Neuron (in vitro differentiated cells): ENCODE measurements around the gene LGALS7.

Experiments used
- H2AFZ ChIP-seq: one replicate; pipeline ENCODE4 v1.6.1; 2013; ENCODE audit warnings: low read depth, mild to moderate bottlenecking, inconsistent platforms, low read length, moderate library complexity
- H3K27me3 ChIP-seq: one replicate; pipeline ENCODE4 v1.6.1; 2013; ENCODE audit warnings: low read length; ENCODE audit not compliant: insufficient read depth
- H3K36me3 ChIP-seq: one replicate; pipeline ENCODE4 v1.6.1; 2013; ENCODE audit warnings: low read length; ENCODE audit not compliant: insufficient read depth
- H3K4me1 ChIP-seq: one replicate; pipeline ENCODE4 v1.6.1; 2013; ENCODE audit warnings: low read length; ENCODE audit not compliant: insufficient read depth
- H3K4me3 ChIP-seq: 2 replicates; pipeline ENCODE4 v1.5.1; 2013; ENCODE audit warnings: mild to moderate bottlenecking, low read length, moderate library complexity
- H3K9me3 ChIP-seq: one replicate; pipeline ENCODE4 v1.6.1; 2013; ENCODE audit warnings: low read length

Gene LGALS7

DNA sequence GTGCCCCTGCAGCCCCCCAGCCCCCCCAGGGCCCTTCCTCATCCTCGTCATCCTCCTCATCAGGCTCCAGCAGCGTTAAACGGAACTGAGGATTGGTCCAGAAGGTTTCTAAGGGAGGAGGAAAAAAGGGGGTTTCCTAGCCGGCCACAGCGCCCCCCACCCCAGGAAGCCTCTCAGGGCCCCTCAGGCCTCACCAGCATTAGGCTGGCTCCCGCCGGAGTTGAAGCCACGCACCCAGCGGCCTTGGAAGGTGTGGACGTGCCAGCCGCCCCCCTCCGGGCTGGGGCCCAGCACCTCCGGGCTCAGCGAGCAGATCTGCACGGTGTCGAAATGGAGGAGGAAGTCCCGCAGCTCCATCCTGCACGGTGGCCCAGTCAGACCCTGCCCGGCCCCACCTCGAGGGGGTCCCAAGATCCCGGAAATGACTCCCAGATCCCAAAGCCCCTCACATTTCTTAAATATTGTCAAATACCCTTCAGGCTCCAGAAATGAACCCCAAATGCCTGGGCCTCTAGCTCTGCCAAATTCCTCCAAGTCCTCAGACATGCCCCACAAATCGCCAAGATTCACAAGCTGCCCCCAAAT, 35.9 kb downstream of the LGALS7 start:
- Histone ChIP-seq H3K4me3 (no peak overlapping the region), H3K36me3 (no peaks in the 10 kb centered on the region), H3K27me3 (peaks cover 32% of the 10 kb centered on the region), H3K9me3 (no peaks in the 10 kb centered on the region), H2AFZ (no peak overlapping the region), H3K4me1 (no peaks in the 10 kb centered on the region)

DNA sequence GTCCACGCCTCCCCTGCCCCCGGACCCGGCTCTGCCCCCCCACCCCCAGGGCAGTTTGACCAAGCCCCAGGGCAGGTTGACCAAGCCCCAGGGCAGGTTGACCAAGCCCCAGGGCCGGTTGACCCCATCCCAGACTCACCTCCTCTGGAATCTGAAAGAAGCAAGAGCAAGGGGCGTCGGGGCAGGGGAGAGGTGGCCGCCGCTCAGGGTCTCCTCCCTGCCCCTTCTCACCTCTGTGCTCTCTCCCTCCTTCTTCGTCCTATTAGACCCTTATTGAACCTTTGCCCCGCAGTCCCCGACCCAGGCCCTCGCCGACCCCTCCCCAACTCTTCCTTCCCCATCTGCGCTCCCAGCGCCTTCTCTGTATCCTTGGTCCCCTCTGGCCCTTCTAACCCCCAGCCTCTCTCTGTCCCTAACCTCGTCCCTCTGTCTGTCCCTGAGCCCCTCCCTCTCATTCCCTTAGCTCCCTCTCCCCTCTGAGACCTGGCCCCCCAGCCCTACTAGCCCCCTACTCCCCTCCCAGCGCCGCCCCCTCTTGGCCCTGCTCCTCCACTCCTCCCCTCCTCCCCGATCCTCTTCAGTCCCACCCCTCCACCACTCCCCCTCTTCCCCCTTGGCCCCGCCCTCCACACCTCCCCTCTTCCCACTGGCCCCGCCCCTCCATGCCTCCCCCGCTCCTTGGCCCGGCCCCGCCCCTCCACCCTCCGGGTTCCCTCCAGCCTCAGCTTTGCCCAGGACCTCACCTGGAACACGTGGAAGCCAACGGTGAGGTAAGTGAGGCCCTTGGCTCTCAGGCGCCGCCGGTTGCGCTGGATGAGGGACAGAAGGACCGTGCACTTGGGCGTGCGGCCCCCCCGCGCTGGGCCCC, 36.7 kb downstream of the LGALS7 start:
- Histone ChIP-seq H3K36me3 (no peaks in the 10 kb centered on the region), H3K4me3 (no peak overlapping the region), H3K4me1 (no peaks in the 10 kb centered on the region), H3K27me3 (peaks cover 32% of the 10 kb centered on the region), H3K9me3 (no peaks in the 10 kb centered on the region), H2AFZ (no peak overlapping the region)

DNA sequence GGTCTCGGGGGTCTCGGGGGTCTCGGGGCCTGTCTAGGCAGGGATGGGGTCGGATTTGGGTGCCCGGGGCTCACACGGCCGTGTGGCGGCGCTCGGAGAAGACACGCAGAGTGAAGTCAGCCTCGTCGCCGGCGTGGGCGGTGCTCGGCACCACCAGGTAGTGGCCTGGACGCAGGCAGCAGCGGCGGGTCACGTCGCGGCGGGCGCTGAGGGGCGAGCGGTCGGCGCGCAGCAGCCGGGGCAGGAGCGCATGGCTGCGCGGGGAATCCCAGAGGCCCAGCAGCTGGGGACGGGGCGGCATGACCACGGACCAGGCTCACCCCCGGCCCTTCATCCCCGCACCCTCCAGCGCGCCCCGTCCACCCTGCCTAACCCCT, 37.3 kb downstream of the LGALS7 start:
- H3K36me3 ChIP-seq, result no peaks in the 10 kb centered on the region
- H3K4me3 ChIP-seq, result no peak overlapping the region
- peaks cover 32% of the 10 kb centered on the region for H3K27me3 ChIP-seq
- H2AFZ ChIP-seq, result no peak overlapping the region
- no peaks in the 10 kb centered on the region for H3K9me3 ChIP-seq
- no peaks in the 10 kb centered on the region for H3K4me1 ChIP-seq

DNA sequence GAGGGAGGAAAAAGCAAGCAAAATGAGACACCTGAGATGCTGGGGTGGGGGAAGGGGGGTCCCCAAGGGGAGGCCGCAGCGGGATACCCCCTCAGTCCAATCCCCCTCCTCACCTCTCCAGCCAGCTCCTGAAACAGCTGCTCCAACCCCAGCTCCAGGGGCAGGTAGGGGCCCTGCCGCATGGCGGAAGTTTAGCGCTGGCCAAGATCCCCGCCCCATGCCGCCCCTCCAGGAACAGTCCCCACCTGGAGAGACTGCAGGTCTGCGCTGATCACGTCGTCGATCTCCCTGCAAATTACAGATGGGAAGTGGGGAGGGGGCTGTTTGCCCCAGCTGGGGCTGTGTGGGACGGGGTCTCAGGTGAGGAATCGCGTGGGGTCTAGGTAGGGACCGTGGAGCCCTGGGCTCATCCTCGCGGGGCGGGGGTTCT, 38.0 kb downstream of the LGALS7 start:
- peaks cover 5% of the 10 kb centered on the region for H3K36me3 ChIP-seq
- no peaks in the 10 kb centered on the region for H3K9me3 ChIP-seq
- H3K4me3 ChIP-seq, result no peak overlapping the region
- no peaks in the 10 kb centered on the region for H3K4me1 ChIP-seq
- H3K27me3 ChIP-seq, result peaks cover 32% of the 10 kb centered on the region
- no peak overlapping the region for H2AFZ ChIP-seq

DNA sequence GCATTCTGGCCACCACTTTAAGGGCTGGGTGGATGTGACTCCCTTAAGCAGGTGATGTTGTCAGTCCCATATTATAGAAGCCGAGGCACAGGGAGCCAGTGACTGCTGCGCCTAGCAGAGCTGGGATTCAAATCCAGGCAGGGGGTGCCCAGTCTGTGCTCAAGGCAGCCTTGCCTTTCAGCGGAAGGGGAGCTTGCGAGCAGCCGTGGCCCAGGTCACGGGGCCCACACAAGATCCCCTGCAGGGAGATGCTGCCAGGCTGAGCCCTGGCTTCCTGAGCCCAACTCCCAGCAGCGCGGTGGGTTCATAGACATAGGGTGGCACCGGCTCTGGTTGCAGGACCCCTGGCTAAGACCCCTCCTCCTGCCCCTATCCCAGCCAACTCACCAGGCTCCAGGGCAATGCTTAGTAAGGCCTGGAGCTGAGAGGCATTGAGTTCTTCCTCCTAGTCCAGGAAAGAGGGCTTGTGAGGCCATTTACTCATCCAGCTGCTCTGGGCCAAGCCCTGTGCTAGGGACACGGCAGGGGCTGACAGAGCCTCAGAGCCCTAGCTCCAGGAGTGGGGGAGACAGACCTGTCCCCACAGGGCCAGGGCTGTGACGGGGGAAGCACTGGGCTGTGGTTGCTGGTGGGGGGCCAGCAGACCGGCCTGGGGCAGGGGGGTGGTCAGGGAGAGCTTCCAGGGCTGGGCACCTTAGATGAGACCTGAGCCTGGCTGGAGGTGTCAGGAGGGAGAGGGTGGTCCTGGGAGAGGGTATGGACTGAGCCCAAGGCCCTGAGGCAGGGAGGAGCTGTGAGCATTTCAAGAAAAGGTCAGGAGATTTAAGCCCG, 38.7 kb downstream of the LGALS7 start:
- peaks cover 32% of the 10 kb centered on the region for H3K27me3 ChIP-seq
- no peaks in the 10 kb centered on the region for H3K9me3 ChIP-seq
- peaks cover 5% of the 10 kb centered on the region for H3K36me3 ChIP-seq
- H2AFZ ChIP-seq, result no peak overlapping the region
- no peak overlapping the region for H3K4me3 ChIP-seq
- no peaks in the 10 kb centered on the region for H3K4me1 ChIP-seq

DNA sequence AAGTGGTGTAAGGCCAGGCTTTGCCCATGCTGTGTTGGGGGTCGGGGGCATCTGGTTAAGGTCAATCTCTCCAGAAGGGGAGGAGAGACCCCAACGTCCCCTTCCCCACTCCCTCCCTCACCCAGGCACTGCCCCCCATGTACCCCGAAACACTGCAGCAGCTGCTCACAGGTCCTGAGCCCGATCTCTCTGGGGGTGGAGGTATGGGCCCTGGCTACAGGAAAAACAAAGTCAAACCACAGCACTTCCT, 39.2 kb downstream of the LGALS7 start:
- Histone ChIP-seq H3K4me1 (no peaks in the 10 kb centered on the region), H2AFZ (no peak overlapping the region), H3K36me3 (peaks cover 7% of the 10 kb centered on the region), H3K27me3 (peaks cover 32% of the 10 kb centered on the region), H3K9me3 (no peaks in the 10 kb centered on the region), H3K4me3 (no peak overlapping the region)

DNA sequence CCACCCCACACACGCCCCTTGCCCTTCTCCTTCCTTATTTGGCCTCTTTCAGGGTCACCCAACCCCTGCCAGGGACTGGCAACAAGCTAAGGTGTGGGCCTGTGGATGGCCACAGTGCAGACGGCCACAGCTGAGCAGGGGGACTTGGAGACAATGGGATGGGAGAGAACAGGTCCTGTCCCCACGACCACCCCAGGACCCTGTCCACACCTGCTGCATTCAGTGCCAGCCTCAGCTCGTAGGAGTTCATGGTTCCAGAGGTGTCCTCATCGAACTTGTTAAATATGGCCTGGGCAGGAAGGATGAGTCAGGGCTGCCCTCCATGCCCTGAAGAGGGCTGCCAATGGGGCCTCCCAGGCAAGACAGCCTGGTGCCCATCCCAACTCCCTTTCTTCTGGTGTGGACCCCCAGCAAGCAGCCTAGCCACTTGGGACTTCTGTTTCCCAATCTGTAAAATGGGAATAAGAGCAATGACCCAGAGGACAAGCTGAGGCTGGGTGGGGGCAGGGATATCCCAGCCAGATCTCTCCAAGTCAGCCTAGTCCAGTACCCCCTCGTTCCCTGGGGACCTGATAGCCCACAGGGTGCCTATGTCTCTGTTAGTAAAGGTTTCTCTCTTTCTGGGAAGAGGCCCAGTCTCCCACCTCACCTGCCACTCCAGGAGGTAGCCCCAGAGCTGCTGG, 39.7 kb downstream of the LGALS7 start:
- H3K4me3 ChIP-seq, result no peak overlapping the region
- H3K36me3 ChIP-seq, result peaks cover 11% of the 10 kb centered on the region
- H3K4me1 ChIP-seq, result no peaks in the 10 kb centered on the region
- H3K9me3 ChIP-seq, result no peaks in the 10 kb centered on the region
- peaks cover 31% of the 10 kb centered on the region for H3K27me3 ChIP-seq
- no peak overlapping the region for H2AFZ ChIP-seq

DNA sequence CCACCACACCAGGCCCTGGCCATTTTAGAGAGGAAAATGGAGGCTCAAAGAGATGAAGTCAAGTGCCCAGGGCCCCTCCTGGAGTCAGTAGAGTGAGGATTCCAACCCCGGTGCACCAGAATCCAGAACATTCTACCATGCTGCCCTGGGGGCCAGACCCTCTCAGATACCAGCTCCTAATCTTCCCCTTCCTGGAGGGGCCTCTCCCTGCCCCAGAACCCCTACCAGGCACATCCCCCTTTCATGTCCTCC, 40.1 kb downstream of the LGALS7 start:
- H3K9me3 ChIP-seq, result no peaks in the 10 kb centered on the region
- H2AFZ ChIP-seq, result no peak overlapping the region
- peaks cover 26% of the 10 kb centered on the region for H3K27me3 ChIP-seq
- no peak overlapping the region for H3K4me3 ChIP-seq
- no peaks in the 10 kb centered on the region for H3K4me1 ChIP-seq
- H3K36me3 ChIP-seq, result peaks cover 16% of the 10 kb centered on the region

DNA sequence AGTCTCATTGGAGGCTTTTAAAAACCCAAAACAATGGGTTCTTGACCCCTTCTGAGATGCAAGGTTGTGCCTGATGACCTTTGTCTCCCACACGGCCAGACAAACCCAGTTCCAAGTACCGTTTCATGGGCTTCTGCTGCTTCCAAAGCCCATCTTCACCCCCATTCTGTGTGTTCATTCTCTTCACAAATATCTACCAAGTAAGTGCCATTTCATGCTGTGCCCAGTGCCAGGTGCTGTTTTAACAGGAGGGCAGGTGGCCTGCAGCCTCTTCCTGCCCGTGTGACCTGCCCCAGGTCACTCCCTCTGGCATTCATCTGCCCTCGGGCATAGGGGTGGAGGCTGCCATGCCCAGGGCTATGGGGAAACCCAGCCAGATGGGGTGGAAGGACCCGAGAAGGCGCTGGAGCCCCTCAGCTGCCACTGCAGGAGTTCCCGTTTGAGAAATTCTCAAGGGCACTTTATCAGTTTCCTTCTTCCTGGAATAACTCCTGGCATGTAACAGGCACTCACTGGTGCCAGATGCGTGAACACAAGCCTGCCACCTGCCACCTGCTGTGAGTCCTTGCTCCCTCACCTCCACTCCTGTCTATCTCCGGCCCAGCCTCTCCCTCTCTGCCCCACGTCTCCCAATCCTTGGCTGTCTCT, 41.5 kb downstream of the LGALS7 start:
- Histone ChIP-seq H3K27me3 (peaks cover 15% of the 10 kb centered on the region), H3K36me3 (peaks cover 29% of the 10 kb centered on the region), H3K9me3 (no peaks in the 10 kb centered on the region), H3K4me1 (no peaks in the 10 kb centered on the region), H3K4me3 (no peak overlapping the region), H2AFZ (no peak overlapping the region)

DNA sequence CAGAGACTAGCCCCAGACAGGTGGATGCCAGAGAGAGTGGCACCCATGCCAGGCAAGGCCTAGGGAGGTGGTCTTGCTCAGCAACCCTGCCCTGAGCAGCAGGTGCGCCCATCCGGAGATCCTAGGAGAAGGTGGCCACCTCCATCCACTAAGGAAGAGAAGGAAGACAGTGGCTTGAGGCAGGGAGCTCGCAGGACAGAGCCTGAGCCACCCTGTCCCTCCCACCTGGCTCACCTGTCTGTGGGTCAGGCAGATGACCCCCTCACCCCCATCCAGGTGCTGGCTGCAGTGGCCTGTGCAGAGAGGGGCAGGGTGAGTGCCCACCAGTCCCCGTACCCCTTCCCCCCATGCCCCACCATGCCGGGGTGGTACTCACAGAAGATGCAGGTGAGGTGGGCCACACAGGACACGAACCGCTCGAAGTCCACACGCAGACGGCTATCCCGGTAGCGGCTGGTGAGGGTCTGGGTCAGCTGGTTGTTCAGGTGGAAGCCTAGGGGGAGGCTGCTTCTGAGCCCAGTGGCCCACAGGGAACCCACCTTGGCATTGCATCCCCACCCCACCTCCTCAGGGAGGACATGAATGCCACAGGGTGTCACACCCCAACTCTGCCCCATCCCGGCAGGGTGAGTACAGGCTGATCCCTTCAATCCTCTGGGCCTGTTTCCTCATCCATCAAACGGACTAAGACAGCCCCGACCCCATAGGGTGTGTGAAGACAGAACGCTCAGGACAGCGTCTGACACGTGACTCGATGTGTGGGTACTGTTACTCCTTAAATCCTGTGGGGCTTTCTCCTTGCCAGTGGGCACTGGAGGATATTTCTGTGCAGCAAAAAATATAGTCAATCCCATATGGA, 42.4 kb downstream of the LGALS7 start:
- Histone ChIP-seq H3K9me3 (no peaks in the 10 kb centered on the region), H3K27me3 (peaks cover 8% of the 10 kb centered on the region), H2AFZ (no peak overlapping the region), H3K4me1 (no peaks in the 10 kb centered on the region), H3K4me3 (no peak overlapping the region), H3K36me3 (peaks cover 38% of the 10 kb centered on the region)

DNA sequence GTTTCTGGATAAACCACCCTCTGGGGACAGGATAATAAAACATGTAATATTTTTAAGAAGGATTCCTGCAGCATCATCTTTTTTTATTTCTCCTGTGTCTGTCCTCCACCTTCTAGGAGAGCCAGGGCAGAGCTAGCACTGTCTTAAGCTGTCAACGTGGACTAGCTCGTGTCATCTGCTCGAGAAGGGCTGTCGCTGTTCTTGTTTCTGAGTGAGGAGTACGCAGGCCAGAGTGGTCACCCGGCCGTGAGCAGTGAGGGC, 42.9 kb downstream of the LGALS7 start:
- Histone ChIP-seq H3K4me3 (no peak overlapping the region), H2AFZ (no peak overlapping the region), H3K27me3 (peaks cover 7% of the 10 kb centered on the region), H3K4me1 (no peaks in the 10 kb centered on the region), H3K36me3 (peaks cover 43% of the 10 kb centered on the region), H3K9me3 (no peaks in the 10 kb centered on the region)

DNA sequence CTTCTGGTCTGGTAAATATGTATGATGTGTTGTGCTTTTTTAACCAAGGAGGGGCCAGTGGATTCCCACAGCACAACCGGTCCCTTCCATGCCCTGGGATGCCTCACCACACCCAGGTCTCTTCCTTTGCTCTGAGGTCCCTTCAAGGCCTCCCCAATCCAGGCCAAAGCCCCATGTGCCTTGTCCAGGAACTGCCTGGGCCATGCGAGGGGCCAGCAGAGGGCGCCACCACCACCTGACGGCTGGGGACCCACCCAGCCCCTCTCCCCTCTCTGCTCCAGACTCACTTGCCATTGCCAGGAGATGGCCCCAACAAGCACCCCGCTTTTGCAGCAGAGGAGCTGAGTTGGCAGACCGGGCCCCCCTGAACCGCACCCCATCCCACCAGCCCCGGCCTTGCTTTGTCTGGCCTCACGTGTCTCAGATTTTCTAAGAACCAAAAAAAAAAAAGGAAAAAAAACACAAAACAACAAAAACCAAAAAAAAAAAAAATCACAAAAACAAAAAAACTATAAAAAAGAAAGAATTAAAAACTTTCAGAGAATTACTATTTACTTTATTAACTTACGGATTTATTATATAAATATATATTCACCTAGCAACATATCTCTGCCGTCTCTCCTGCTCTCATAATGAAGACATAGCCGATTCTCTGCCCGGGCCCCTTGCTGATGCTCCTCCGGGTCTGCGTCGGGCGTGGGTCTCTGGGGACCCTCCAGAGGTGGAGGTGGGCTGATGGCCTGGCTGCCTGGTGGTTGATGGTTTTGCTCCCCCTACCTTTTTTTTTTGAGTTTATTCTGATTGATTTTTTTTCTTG, 43.5 kb downstream of the LGALS7 start:
- Histone ChIP-seq H3K27me3 (peaks cover 1% of the 10 kb centered on the region), H3K4me3 (no peak overlapping the region), H3K36me3 (peaks cover 48% of the 10 kb centered on the region), H3K4me1 (no peaks in the 10 kb centered on the region), H3K9me3 (no peaks in the 10 kb centered on the region), H2AFZ (no peak overlapping the region)
